ENCODE results near the gene IFI6.

The IFI6 gene

GRCh38 chr1:27662707-27663393, 9.1 kb downstream of the IFI6 start:
- H3K36me3 Mint-ChIP-seq: peaks cover 12% of the 10 kb centered on the region
- peaks cover 47% of the 10 kb centered on the region for H3K4me1 Mint-ChIP-seq
- peak; percentile 67 for ATAC-seq
- peak overlapping the region; percentile 63 for H3K4me3 Mint-ChIP-seq
- H3K27ac Mint-ChIP-seq: peak overlapping the region; percentile 95
- H3K27me3 Mint-ChIP-seq: no peaks in the 10 kb centered on the region
- no peaks in the 10 kb centered on the region for H3K9me3 Mint-ChIP-seq

- H3K36me3 Mint-ChIP-seq: peaks cover 12% of the 10 kb centered on the region
- ATAC-seq: no peak
- peaks cover 47% of the 10 kb centered on the region for H3K4me1 Mint-ChIP-seq
- no peaks in the 10 kb centered on the region for H3K27me3 Mint-ChIP-seq
- H3K9me3 Mint-ChIP-seq: no peaks in the 10 kb centered on the region
- H3K4me3 Mint-ChIP-seq: no peak overlapping the region
- H3K27ac Mint-ChIP-seq: peak overlapping the region; percentile 95
Measured at GRCh38 chr1:27662261-27662660, 9.7 kb downstream of the IFI6 start.

- no peak overlapping the region for H3K4me3 Mint-ChIP-seq
Measured at GRCh38 chr1:27661412-27662075, 10.4 kb downstream of the IFI6 start.

GRCh38 chr1:27660300-27660835, 11.6 kb downstream of the IFI6 start:
- H3K4me3 Mint-ChIP-seq: peak overlapping the region; percentile 81
- peaks cover 61% of the 10 kb centered on the region for H3K4me1 Mint-ChIP-seq
- ATAC-seq: no peak
- H3K36me3 Mint-ChIP-seq: no peaks in the 10 kb centered on the region
- no peaks in the 10 kb centered on the region for H3K9me3 Mint-ChIP-seq
- no peaks in the 10 kb centered on the region for H3K27me3 Mint-ChIP-seq
- peak overlapping the region; percentile 95 for H3K27ac Mint-ChIP-seq

More at GRCh38 chr1:27661412-27662075, 10.4 kb downstream of the IFI6 start:
- H3K36me3 Mint-ChIP-seq: peaks cover 7% of the 10 kb centered on the region
- H3K4me1 Mint-ChIP-seq: peaks cover 49% of the 10 kb centered on the region
- H3K27ac Mint-ChIP-seq: peak overlapping the region; percentile 95
- no peak for ATAC-seq
- H3K9me3 Mint-ChIP-seq: no peaks in the 10 kb centered on the region
- H3K27me3 Mint-ChIP-seq: no peaks in the 10 kb centered on the region

GRCh38 chr1:27659497-27660299, 12.3 kb downstream of the IFI6 start:
- Mint-ChIP-seq H3K4me3 (peak overlapping the region; percentile 81), H3K27me3 (no peaks in the 10 kb centered on the region), H3K27ac (peak overlapping the region; percentile 95), H3K36me3 (no peaks in the 10 kb centered on the region), H3K4me1 (peaks cover 67% of the 10 kb centered on the region), H3K9me3 (no peaks in the 10 kb centered on the region)
- peak; percentile 89 for ATAC-seq

GRCh38 chr1:27658951-27659496, 13.0 kb downstream of the IFI6 start:
- H3K9me3 Mint-ChIP-seq: no peaks in the 10 kb centered on the region
- peak; percentile 64 for ATAC-seq
- H3K4me3 Mint-ChIP-seq: peak overlapping the region; percentile 81
- no peaks in the 10 kb centered on the region for H3K36me3 Mint-ChIP-seq
- peak overlapping the region; percentile 95 for H3K27ac Mint-ChIP-seq
- H3K27me3 Mint-ChIP-seq: no peaks in the 10 kb centered on the region
- peaks cover 68% of the 10 kb centered on the region for H3K4me1 Mint-ChIP-seq

- H3K4me1 Mint-ChIP-seq: peaks cover 57% of the 10 kb centered on the region
- no peaks in the 10 kb centered on the region for H3K27me3 Mint-ChIP-seq
- ATAC-seq: no peak
- H3K4me3 Mint-ChIP-seq: no peak overlapping the region
- H3K9me3 Mint-ChIP-seq: no peaks in the 10 kb centered on the region
- no peak overlapping the region for H3K27ac Mint-ChIP-seq
- no peaks in the 10 kb centered on the region for H3K36me3 Mint-ChIP-seq
Measured at GRCh38 chr1:27656157-27656893, 15.7 kb downstream of the IFI6 start.

GRCh38 chr1:27655151-27655937, 16.6 kb downstream of the IFI6 start:
- peak overlapping the region; percentile 30 for H3K27ac Mint-ChIP-seq

GRCh38 chr1:27652111-27652864, 19.7 kb downstream of the IFI6 start:
- H3K4me3 Mint-ChIP-seq: no peak overlapping the region
- no peak for ATAC-seq
- H3K27me3 Mint-ChIP-seq: no peaks in the 10 kb centered on the region
- H3K36me3 Mint-ChIP-seq: no peaks in the 10 kb centered on the region
- peak overlapping the region; percentile 60 for H3K27ac Mint-ChIP-seq
- peaks cover 41% of the 10 kb centered on the region for H3K4me1 Mint-ChIP-seq
- H3K9me3 Mint-ChIP-seq: no peaks in the 10 kb centered on the region

More at GRCh38 chr1:27655151-27655937, 16.6 kb downstream of the IFI6 start:
- Mint-ChIP-seq H3K36me3 (no peaks in the 10 kb centered on the region), H3K4me1 (peaks cover 55% of the 10 kb centered on the region), H3K9me3 (no peaks in the 10 kb centered on the region), H3K4me3 (no peak overlapping the region), H3K27me3 (no peaks in the 10 kb centered on the region)
- ATAC-seq: no peak

- Mint-ChIP-seq H3K27me3 (no peaks in the 10 kb centered on the region), H3K4me1 (peaks cover 30% of the 10 kb centered on the region), H3K9me3 (no peaks in the 10 kb centered on the region), H3K27ac (peak overlapping the region; percentile 30), H3K36me3 (no peaks in the 10 kb centered on the region), H3K4me3 (no peak overlapping the region)
- no peak for ATAC-seq
Measured at GRCh38 chr1:27650539-27651175, 21.3 kb downstream of the IFI6 start.

GRCh38 chr1:27650171-27650538, 21.8 kb downstream of the IFI6 start:
- Mint-ChIP-seq H3K27me3 (no peaks in the 10 kb centered on the region), H3K4me1 (peaks cover 25% of the 10 kb centered on the region), H3K27ac (peak overlapping the region; percentile 30), H3K4me3 (no peak overlapping the region), H3K36me3 (no peaks in the 10 kb centered on the region), H3K9me3 (no peaks in the 10 kb centered on the region)
- no peak for ATAC-seq

- peak overlapping the region; percentile 30 for H3K27ac Mint-ChIP-seq
- H3K4me3 Mint-ChIP-seq: no peak overlapping the region
- no peaks in the 10 kb centered on the region for H3K9me3 Mint-ChIP-seq
Measured at GRCh38 chr1:27649306-27649635, 22.7 kb downstream of the IFI6 start.

More at GRCh38 chr1:27649306-27649635, 22.7 kb downstream of the IFI6 start:
- Mint-ChIP-seq H3K36me3 (no peaks in the 10 kb centered on the region), H3K27me3 (no peaks in the 10 kb centered on the region), H3K4me1 (peaks cover 21% of the 10 kb centered on the region)
- ATAC-seq: no peak
